Sigmoid colon (tissue), 7 donors: ENCODE measurements around the gene NEIL1. TPM values are rescaled to one million over a fixed set of nuclear protein-coding genes. Genes with fewer than 3 reads are reported as not detected.

Source experiments
- DNase-seq: peaks from one replicate; pipeline ENCODE4 v3.0.0-alpha.2; 2019
- H3K27ac ChIP-seq, 4 donors: fragments of 200-600 bp; sonication (generic); one replicate each; pipeline ENCODE4 v1.5.1; 2016 to 2019; ENCODE audit warnings: mild to moderate bottlenecking in 1 of 4
- H3K27me3 ChIP-seq, 3 donors: fragments of 200-600 bp; sonication (generic); one replicate each; pipeline ENCODE4 v1.5.1; 2019; ENCODE audit warnings: mild to moderate bottlenecking in 1 of 3
- H3K36me3 ChIP-seq, 4 donors: fragments of 200-600 bp; sonication (generic); one replicate each; pipeline ENCODE4 v1.5.1; 2016 to 2019
- H3K4me1 ChIP-seq, 4 donors: fragments of 200-600 bp; sonication (generic); one replicate each; pipeline ENCODE4 v1.5.1; 2017 to 2019
- H3K4me3 ChIP-seq, 4 donors: fragments of 200-600 bp; sonication (generic); one replicate each; pipeline ENCODE4 v1.5.1; 2017 to 2019; ENCODE audit warnings: mild to moderate bottlenecking in 2 of 4, moderate library complexity in 1 of 4
- H3K9me3 ChIP-seq, 4 donors: fragments of 200-600 bp in 3 of 4; sonication (generic) in 3 of 4; one replicate each; pipeline versions ENCODE4 v1.5.1 to v1.6.1; 2013 to 2019
- EP300 ChIP-seq, 4 donors: sonication (generic); formaldehyde crosslinking; IDR thresholded peaks; one replicate each; pipeline ENCODE4 v1.6.1; 2017; ENCODE audit warnings: antibody characterized with exemption in 4 of 4
- POLR2A ChIP-seq, 2 donors: fragments of 450-650 bp; IDR thresholded peaks; one replicate each; pipeline ENCODE4 v1.6.1; 2016; ENCODE audit warnings: antibody characterized with exemption in 2 of 2, mild to moderate bottlenecking in 2 of 2, moderate library complexity in 2 of 2
- POLR2AphosphoS5 ChIP-seq, 4 donors: sonication (generic); formaldehyde crosslinking; IDR thresholded peaks; one replicate each; pipeline ENCODE4 v1.6.1; 2017; ENCODE audit warnings: antibody characterized with exemption in 4 of 4
- WGBS, 2 donors: extraction: QIAGEN DNeasy Blood & Tissue Kit; methylation state at CpG; one replicate each; pipeline ENCODE4 v1.1.7; 2013; 5-methylcytosine and 5-hydroxymethylcytosine counted together
- intact Hi-C: fragments of 100-400 bp; cut with DNase I; formaldehyde crosslinking; loops from one replicate; pipeline ENCODE4 v1.15.1; 2023
- polyA plus RNA-seq, 3 donors: library from polyadenylated mRNA; stranded (reverse); fragments of 200-250 nt; gene quantifications; one replicate each; pipeline ENCODE4 v1.2.3, GENCODE V29; 2013
- total RNA-seq, 4 donors: library from RNA; depleted of rRNA; stranded (reverse); fragments of >200 nt; gene quantifications; one replicate each; pipeline ENCODE4 v1.1.0, GENCODE V29; 2016
- TF ChIP-seq, protein P1 (sequence below), 4 experiments: fragments of 450-650 bp in 3 of 4; fragments of 200-600 bp in 1 of 4; IDR thresholded peaks; one replicate each; pipeline ENCODE4 v1.5.1; 2016 to 2019; ENCODE audit warnings: antibody characterized with exemption in 4 of 4, mild to moderate bottlenecking in 3 of 4, moderate library complexity in 2 of 4
- donor health status: healthy with polysubstance abuse.
- donor health status: Bipolar disorder and iron deficiency.
- donor health status: healthy.

The NEIL1 gene
- total and polyA plus RNA-seq, 7 donors: 5.4 to 51.5 (median 22.2) TPM

DNA sequence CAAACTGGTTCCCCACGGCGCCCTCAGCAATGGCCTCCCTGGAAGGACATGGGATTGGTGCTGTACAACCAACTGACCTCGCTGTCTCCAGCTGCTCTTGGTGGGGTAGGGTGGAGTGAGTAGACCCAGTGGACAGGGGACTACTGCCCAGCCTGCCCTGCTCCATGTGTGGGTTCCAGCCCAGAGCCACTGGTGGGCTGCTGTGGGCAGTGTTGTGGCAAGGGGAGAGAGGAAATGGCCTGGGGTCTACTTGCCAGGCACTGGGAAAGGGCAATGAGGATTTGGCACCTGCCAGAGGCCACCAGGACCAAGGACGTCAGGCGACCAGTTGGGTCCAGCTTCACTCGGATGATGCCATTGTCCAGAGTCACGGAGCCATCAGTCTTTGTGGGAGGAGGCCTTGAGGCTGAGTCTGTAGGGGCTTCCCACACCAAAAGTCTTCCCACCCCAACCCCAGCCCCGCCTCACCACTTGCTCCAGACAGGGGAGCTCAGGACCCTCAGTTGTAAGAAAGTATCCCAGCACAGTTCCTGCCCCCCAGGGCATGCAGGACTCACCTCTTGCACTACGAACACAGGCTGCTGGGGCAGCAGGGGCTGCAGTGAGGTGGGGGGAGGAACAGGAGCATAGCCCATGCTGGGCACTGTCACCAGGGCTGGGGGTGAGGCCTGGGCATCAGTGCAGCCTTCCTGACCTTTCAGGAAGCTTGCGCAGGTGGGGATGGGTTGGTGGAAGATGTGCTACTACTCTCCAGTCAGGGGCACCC, 12.1 kb downstream of the NEIL1 start:
- peaks cover 25 to 86% (median 43%) of the 10 kb centered on the region in 4 donors for H3K36me3 ChIP-seq
- WGBS, 2 donors: 94 to 96% methylated on average over 10 of the region's 10 CpGs
- H3K9me3 ChIP-seq: no peaks in the 10 kb centered on the region
- no peaks in the 10 kb centered on the region for H3K4me1 ChIP-seq
- TF ChIP-seq POLR2AphosphoS5 (IDR thresholded peaks at IDR 0.05) (no peak), POLR2A (IDR thresholded peaks at IDR 0.05) (no peak), EP300 (IDR thresholded peaks at IDR 0.05) (no peak)
- TF ChIP-seq, protein P1, sequence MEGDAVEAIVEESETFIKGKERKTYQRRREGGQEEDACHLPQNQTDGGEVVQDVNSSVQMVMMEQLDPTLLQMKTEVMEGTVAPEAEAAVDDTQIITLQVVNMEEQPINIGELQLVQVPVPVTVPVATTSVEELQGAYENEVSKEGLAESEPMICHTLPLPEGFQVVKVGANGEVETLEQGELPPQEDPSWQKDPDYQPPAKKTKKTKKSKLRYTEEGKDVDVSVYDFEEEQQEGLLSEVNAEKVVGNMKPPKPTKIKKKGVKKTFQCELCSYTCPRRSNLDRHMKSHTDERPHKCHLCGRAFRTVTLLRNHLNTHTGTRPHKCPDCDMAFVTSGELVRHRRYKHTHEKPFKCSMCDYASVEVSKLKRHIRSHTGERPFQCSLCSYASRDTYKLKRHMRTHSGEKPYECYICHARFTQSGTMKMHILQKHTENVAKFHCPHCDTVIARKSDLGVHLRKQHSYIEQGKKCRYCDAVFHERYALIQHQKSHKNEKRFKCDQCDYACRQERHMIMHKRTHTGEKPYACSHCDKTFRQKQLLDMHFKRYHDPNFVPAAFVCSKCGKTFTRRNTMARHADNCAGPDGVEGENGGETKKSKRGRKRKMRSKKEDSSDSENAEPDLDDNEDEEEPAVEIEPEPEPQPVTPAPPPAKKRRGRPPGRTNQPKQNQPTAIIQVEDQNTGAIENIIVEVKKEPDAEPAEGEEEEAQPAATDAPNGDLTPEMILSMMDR (IDR thresholded peaks at IDR 0.05): no peak
- intact Hi-C loops: no loop called here
- H3K4me3 ChIP-seq: no peak overlapping the region
- no peak overlapping the region for H3K27ac ChIP-seq
- H3K27me3 ChIP-seq: no peaks in the 10 kb centered on the region
- no peak for DNase-seq

DNA sequence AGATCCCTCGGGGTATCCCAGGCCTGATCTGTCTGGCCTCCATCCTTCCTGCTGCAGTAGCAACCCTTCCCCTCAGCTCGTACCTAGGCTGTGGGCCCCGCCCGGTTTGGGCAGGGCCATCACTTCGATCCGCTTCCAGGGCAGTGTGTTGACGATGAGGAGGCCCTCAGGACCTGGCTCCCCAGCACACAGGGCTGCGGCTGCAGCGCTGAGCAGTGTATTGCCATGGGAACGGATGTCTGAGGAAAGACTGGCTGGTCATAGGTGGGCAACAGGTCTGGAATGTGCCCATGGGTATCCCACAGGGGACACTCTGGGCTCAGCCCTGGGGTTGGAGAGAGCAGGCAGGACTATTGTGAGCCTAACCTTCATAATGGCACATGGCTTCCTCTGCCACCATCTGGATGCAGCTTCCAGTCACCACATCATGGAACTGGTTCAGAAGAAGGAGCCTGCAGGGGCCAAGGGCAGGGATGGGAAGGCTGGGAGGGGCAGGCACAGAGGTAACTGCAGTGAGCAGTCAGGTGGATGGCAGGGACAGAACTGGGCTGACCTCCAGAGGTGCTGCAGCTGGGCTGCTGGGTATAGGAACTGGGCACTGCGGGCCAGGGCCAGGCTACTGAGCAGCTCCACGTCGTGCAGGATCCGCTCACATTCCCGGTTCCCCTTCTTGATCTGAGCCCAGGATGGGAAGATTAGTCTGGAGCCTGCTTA, 12.9 kb downstream of the NEIL1 start:
- no peak overlapping the region for H3K4me3 ChIP-seq
- no peaks in the 10 kb centered on the region for H3K27me3 ChIP-seq
- WGBS, 2 donors: 80 to 89% methylated on average over 15 of the region's 15 CpGs
- no peaks in the 10 kb centered on the region for H3K4me1 ChIP-seq
- no peak for DNase-seq
- H3K9me3 ChIP-seq: no peaks in the 10 kb centered on the region
- no peak for TF ChIP-seq EP300 (IDR thresholded peaks at IDR 0.05)
- TF ChIP-seq POLR2AphosphoS5 (IDR thresholded peaks at IDR 0.05): no peak
- TF ChIP-seq, protein P1 (IDR thresholded peaks at IDR 0.05): no peak
- no peak for TF ChIP-seq POLR2A (IDR thresholded peaks at IDR 0.05)
- intact Hi-C loops: loop anchor here (10.0 kb wide), 1 partner anchor 215 kb away; the partner anchor contains the start of gene PTPN9
- no peak overlapping the region for H3K27ac ChIP-seq
- H3K36me3 ChIP-seq: peaks cover 25 to 93% (median 51%) of the 10 kb centered on the region in 4 donors

DNA sequence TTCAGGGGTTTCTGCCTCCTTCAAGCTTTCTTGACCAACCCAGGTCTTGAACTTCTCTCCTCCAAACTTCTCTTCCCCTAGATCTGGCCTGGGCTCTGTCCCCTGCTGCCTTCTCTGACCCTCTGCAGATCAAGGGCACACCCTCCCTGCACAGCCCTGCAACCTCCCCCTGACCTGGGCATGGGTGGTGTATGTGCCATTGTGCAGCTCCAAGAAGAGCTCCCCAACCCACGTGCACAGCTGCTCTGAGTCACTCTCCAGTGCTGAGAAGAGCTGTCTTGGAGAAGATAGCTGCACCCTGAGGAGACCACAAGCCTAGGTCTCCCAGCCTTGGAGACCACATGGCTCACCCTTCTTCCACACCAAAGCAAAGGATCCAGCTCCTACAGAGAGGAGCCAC, 13.6 kb downstream of the NEIL1 start:
- no peak for DNase-seq
- H3K36me3 ChIP-seq: peaks cover 25 to 97% (median 52%) of the 10 kb centered on the region in 4 donors
- no peak overlapping the region for H3K27ac ChIP-seq

DNA sequence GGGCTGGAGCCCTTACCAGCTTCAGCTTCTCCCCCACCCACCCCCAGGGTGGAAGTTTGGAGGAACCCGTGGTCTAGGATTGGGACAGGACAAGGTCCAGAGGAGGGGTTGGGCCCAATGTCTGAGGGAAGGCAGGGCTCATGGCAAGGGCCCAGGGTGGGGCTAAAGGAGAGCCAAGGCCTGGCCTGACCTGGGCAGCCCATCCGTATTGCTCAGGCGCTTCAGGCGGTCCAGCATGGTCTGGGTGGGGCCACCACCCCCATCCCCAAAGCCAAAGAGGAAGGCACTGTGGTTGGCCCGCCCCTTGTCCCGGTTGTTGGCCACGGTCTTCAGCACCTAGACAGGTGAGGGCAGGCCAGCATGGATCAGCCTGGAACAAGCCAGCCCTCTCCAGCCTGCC, 14.0 kb downstream of the NEIL1 start:
- 85 to 88% methylated on average over 7 of the region's 7 CpGs for WGBS, 2 donors
- Histone ChIP-seq H3K9me3 (no peaks in the 10 kb centered on the region), H3K36me3 (peaks cover 24 to 97% (median 55%) of the 10 kb centered on the region in 4 donors), H3K4me1 (no peaks in the 10 kb centered on the region), H3K27me3 (no peaks in the 10 kb centered on the region), H3K4me3 (no peak overlapping the region), H3K27ac (no peak overlapping the region)
- TF ChIP-seq, protein P1 (IDR thresholded peaks at IDR 0.05): no peak
- no peak for DNase-seq
- intact Hi-C loops: loop anchor here (10.0 kb wide), 1 partner anchor 214 kb away; the partner anchor contains the start of gene PTPN9

More for the DNA sequence above, 13.6 kb downstream of the NEIL1 start:
- Histone ChIP-seq H3K4me1 (no peaks in the 10 kb centered on the region), H3K4me3 (no peak overlapping the region), H3K9me3 (no peaks in the 10 kb centered on the region), H3K27me3 (no peaks in the 10 kb centered on the region)
- TF ChIP-seq, protein P1 (IDR thresholded peaks at IDR 0.05): no peak
- TF ChIP-seq EP300 (IDR thresholded peaks at IDR 0.05): no peak
- no peak for TF ChIP-seq POLR2A (IDR thresholded peaks at IDR 0.05)
- no peak for TF ChIP-seq POLR2AphosphoS5 (IDR thresholded peaks at IDR 0.05)
- intact Hi-C loops: loop anchor here (10.0 kb wide), 1 partner anchor 214 kb away; the partner anchor contains the start of gene PTPN9
- WGBS, 2 donors: 65 to 88% methylated on average over 1 of the region's 1 CpG
